Measurements from ENCODE around the gene SYNJ2. TPM values are rescaled to one million over a fixed set of nuclear protein-coding genes. Genes with fewer than 3 reads are reported as not detected.
A peak's percentile ranks its signal among the peaks of the same experiment; 100 is the strongest.

The SYNJ2 gene
- total and polyA plus RNA-seq, 2 of the 4 experiments (the other 2 are of a cell fraction) = 40.8 to 45.2 TPM

DNA sequence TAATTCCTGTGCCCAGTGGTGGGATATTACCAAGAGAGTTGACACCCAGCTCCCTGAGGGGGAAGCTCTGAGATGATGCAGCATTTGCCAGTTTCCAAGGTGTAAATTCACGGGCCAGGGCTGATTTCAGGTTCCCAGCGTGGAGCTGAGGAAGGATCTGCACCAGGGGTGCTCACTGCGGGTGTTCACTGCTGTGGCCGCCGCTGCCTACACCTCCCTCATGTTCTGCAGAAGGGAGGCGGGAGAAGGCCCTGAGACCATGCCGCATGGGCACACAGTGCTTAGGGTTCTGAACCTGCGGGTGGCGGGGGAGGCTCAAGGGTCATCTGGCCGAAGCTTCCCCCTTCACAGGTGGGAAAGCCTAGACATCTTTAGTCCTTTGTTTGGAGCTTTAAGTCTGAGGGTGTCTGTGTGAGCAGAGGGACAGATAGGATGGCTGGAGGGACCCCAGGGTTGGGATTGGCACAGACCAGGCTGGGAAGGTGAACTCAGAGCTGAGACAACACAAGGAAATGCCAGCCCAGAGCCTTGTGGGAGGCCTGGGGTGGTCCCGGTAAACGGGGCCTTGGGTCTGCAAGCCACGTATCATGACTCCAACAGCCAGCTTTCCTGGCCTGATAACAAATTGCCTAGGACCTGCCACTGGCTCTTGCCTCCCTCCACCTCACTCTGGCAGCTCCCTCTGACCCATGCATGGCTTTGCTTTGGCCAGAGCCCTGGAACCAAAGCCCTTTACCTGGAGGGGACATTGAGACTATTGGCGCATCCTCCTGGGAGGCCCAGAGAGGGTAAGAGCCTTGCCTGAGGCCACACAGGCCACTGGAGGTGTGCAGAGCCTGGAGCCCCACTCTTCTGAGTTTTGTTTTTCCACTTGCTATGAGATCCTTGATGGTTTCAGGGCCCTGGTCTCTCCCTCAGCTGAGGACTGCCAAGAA is 40.4 kb downstream of the SYNJ2 start:
- ChIA-PET CTCF (interaction anchor here (0.6 kb wide), 2 partner anchors 46 to 61 kb away, joined by 3 to 4 read pairs; no protein-coding TSS in a partner anchor), POLR2A (ENCODE audit: unreplicated experiment) (no interaction called here)
- no peaks in the 10 kb centered on the region for H3K27me3 ChIP-seq (ENCODE audit: control insufficient read depth, insufficient read depth, low read length)
- H3K36me3 ChIP-seq (ENCODE audit: control insufficient read depth, insufficient read depth, low read length) = peaks cover 17% of the 10 kb centered on the region
- no TSS peak for BruUV-seq (replicated peaks)
- intact Hi-C loops (cut with micrococcal nuclease) (no loop called here), in situ Hi-C loops (cut with MboI; ENCODE audit: low sequenced_read_pairs) (no loop called here), dilution Hi-C loops (cut with HindIII; ENCODE audit: low sequenced_read_pairs, unreplicated experiment) (no loop called here)
- H3K9me1 ChIP-seq (ENCODE audit: insufficient read depth, low read length) = peaks cover 34% of the 10 kb centered on the region
- H3K56ac ChIP-seq (ENCODE audit: extremely low read depth, insufficient read depth, low read length) = no peak overlapping the region
- peaks cover 5% of the 10 kb centered on the region; the same call in 1 of the 2 replicates for H4K20me1 ChIP-seq (ENCODE audit: insufficient read depth, low read length)
- WGBS, 2 experiments (ENCODE audit: extremely low coverage in 2 of 2, insufficient read length in 1 of 2) = 90% methylated on average over 5 of the region's 14 CpGs; no CpG with 5 or more reads in 1 of the 2 experiments
- DNase-seq (no peak), ATAC-seq (ENCODE audit: low read depth) (no peak)
- peak overlapping the region; percentile 72 for H2AK5ac ChIP-seq (ENCODE audit: low read depth, low read length)
- H3K18ac ChIP-seq (ENCODE audit: low read depth, low read length) = no peak overlapping the region
- no peak overlapping the region for H4K91ac ChIP-seq (ENCODE audit: insufficient read depth, low read depth, low read length)
- no peak overlapping the region for H4K8ac ChIP-seq (ENCODE audit: low read depth in 2 of 2, low read length in 2 of 2)
- H3K4me3 ChIP-seq (ENCODE audit: insufficient read depth, low read depth, low read length) = no peak overlapping the region
- H3K23ac ChIP-seq (ENCODE audit: low read depth, low read length) = no peak overlapping the region
- H3K4me1 ChIP-seq (ENCODE audit: control insufficient read depth, insufficient read depth, low read length) = peaks cover 38% of the 10 kb centered on the region
- TF ChIP-seq MAZ (IDR thresholded peaks at IDR 0.05; ENCODE audit: borderline replicate concordance, low read depth, low read length) = no peak
- peaks cover 28 to 87% of the 10 kb centered on the region in 2 experiments for H3K79me1 ChIP-seq (ENCODE audit: low read depth in 1 of 2, low read length in 2 of 2)
- no peak overlapping the region; the same call in 1 of the 2 replicates for H3K4ac ChIP-seq (ENCODE audit: low read depth, low read length)
- H3K27ac ChIP-seq (ENCODE audit: insufficient read depth, low read length) = no peak overlapping the region
- no peak overlapping the region for H3K4me2 ChIP-seq (ENCODE audit: low read depth, low read length)
- H2BK5ac ChIP-seq (ENCODE audit: low read depth, low read length, poor library complexity, severe bottlenecking) = no peak overlapping the region
- no peak overlapping the region for H2AFZ ChIP-seq (replicated peaks; ENCODE audit: low read length, poor library complexity)
- no peak overlapping the region; the same call in 2 of the 3 replicates for H2BK15ac ChIP-seq (ENCODE audit: low read depth, low read length)
- H3K9ac ChIP-seq (ENCODE audit: low read depth, low read length) = no peak overlapping the region
- H3K14ac ChIP-seq (replicated peaks; ENCODE audit: low read depth, low read length) = no peak overlapping the region
- H4K5ac ChIP-seq (ENCODE audit: low read depth, low read length) = no peak overlapping the region
- H2BK120ac ChIP-seq (ENCODE audit: low read depth, low read length) = peak overlapping the region; percentile 40; the same call in 1 of the 2 replicates
- no peak overlapping the region for H2AK9ac ChIP-seq (replicated peaks; ENCODE audit: low read depth, low read length, poor library complexity)
- no peaks in the 10 kb centered on the region for H3K9me3 ChIP-seq (ENCODE audit: control insufficient read depth, insufficient read depth, low read length)
- no peak overlapping the region for H2BK20ac ChIP-seq (ENCODE audit: low read depth, low read length)
